ENCODE measurements around the gene LHX5.
A peak's percentile ranks its signal among the peaks of the same experiment; 100 is the strongest.

Gene LHX5

GRCh38 chr12:113464852-113465719 is 6.6 kb downstream of the LHX5 start:
- DNase-seq (ENCODE audit: low read depth in 2 of 2): no peak

- no peak for DNase-seq (ENCODE audit: low read depth in 2 of 2)
Measured at GRCh38 chr12:113464452-113464775, 7.3 kb downstream of the LHX5 start.

GRCh38 chr12:113463746-113464451 is 7.8 kb downstream of the LHX5 start:
- DNase-seq (ENCODE audit: low read depth in 2 of 2): no peak

GRCh38 chr12:113462998-113463745 is 8.5 kb downstream of the LHX5 start:
- no peak for DNase-seq (ENCODE audit: low read depth in 2 of 2)

- peak in 1 of 2 donors; percentile 45 for DNase-seq (ENCODE audit: low read depth in 2 of 2)
Measured at GRCh38 chr12:113462117-113462774, 9.4 kb downstream of the LHX5 start.

- DNase-seq (ENCODE audit: low read depth in 2 of 2): no peak
Measured at GRCh38 chr12:113461666-113462065, 10.0 kb downstream of the LHX5 start.

GRCh38 chr12:113459981-113460380 is 11.7 kb downstream of the LHX5 start:
- DNase-seq (ENCODE audit: low read depth in 2 of 2): no peak

GRCh38 chr12:113457710-113458109 is 14.0 kb downstream of the LHX5 start:
- no peak for DNase-seq (ENCODE audit: low read depth in 2 of 2)

GRCh38 chr12:113457185-113457584 is 14.5 kb downstream of the LHX5 start:
- no peak for DNase-seq (ENCODE audit: low read depth in 2 of 2)

GRCh38 chr12:113456761-113457160 is 14.9 kb downstream of the LHX5 start:
- no peak for DNase-seq (ENCODE audit: low read depth in 2 of 2)

GRCh38 chr12:113456199-113456598 is 15.5 kb downstream of the LHX5 start:
- no peak for DNase-seq (ENCODE audit: low read depth in 2 of 2)

GRCh38 chr12:113453330-113453729 is 18.3 kb downstream of the LHX5 start:
- DNase-seq (ENCODE audit: low read depth in 2 of 2): no peak

- no peak for DNase-seq (ENCODE audit: low read depth in 2 of 2)
Measured at GRCh38 chr12:113452458-113452857, 19.2 kb downstream of the LHX5 start.

GRCh38 chr12:113449839-113450238 is 21.8 kb downstream of the LHX5 start:
- DNase-seq (ENCODE audit: low read depth in 2 of 2): no peak

- no peak for DNase-seq (ENCODE audit: low read depth in 2 of 2)
Measured at GRCh38 chr12:113449299-113449698, 22.4 kb downstream of the LHX5 start.

GRCh38 chr12:113448873-113449272 is 22.8 kb downstream of the LHX5 start:
- no peak for DNase-seq (ENCODE audit: low read depth in 2 of 2)

GRCh38 chr12:113445544-113446171 is 26.0 kb downstream of the LHX5 start:
- DNase-seq (ENCODE audit: low read depth in 2 of 2): no peak

GRCh38 chr12:113443030-113443539 is 28.6 kb downstream of the LHX5 start:
- DNase-seq (ENCODE audit: low read depth in 2 of 2): no peak

- no peak for DNase-seq (ENCODE audit: low read depth in 2 of 2)
Measured at GRCh38 chr12:113440947-113441782, 30.5 kb downstream of the LHX5 start.

- DNase-seq (ENCODE audit: low read depth in 2 of 2): no peak
Measured at GRCh38 chr12:113440336-113440735, 31.3 kb downstream of the LHX5 start.

Data from stimulated activated CD8-positive, alpha-beta memory T cell treated with anti-CD3 and anti-CD28 coated beads, Interleukin-7, amount 100 ng/mL, for 1 hour (primary cell).